Activated T-cell treated with anti-CD3 and anti-CD28 coated beads, Interleukin-2, amount 50 U/mL, for 4 hours (primary cell): ENCODE data around the gene FGD6. TPM values are rescaled to one million over a fixed set of nuclear protein-coding genes. Genes with fewer than 3 reads are reported as not detected.
"Not testable (repeated sequence)": the region's sequence is repeated elsewhere in the genome, so short reads cannot be mapped to it uniquely, and the experiment has no call there.

Experiments
- ATAC-seq, 2 donors: fragments of 200-7000 bp; cut with Tn5 transposase; one replicate each; pipeline ENCODE4 v1.10.0; 2021
- DNase-seq: peaks from one replicate; pipeline ENCODE4 v3.0.0-alpha.2; 2020
- H3K27me3 Mint-ChIP-seq: one replicate; pipeline ENCODE4 v1.8.0; 2021; ENCODE audit warnings: low read depth, mixed read lengths
- H3K36me3 Mint-ChIP-seq: one replicate; pipeline ENCODE4 v1.8.0; 2022; ENCODE audit warnings: mixed read lengths; ENCODE audit not compliant: insufficient read depth
- H3K4me1 Mint-ChIP-seq: one replicate; pipeline ENCODE4 v1.8.0; 2021; ENCODE audit warnings: low read depth, mixed read lengths
- H3K4me3 Mint-ChIP-seq: one replicate; pipeline ENCODE4 v1.8.0; 2021; ENCODE audit warnings: mild to moderate bottlenecking, moderate library complexity, mixed read lengths
- H3K9me3 Mint-ChIP-seq: one replicate; pipeline ENCODE4 v1.8.0; 2021; ENCODE audit warnings: mixed read lengths
- total RNA-seq, 3 donors: library from RNA; stranded (reverse); gene quantifications; one replicate each; pipeline ENCODE4 v1.2.1, GENCODE V29; 2021

Gene FGD6
- total RNA-seq, 3 donors from 2014 or later: 0.66 to 0.82 (median 0.81) TPM

GRCh38 chr12:95241761-95242506 is 24.7 kb upstream of the FGD6 start:
- DNase-seq: no peak
- Mint-ChIP-seq H3K36me3 (peaks cover 16% of the 10 kb centered on the region), H3K4me1 (peaks cover 31% of the 10 kb centered on the region), H3K27me3 (no peaks in the 10 kb centered on the region), H3K4me3 (no peak overlapping the region), H3K9me3 (no peaks in the 10 kb centered on the region)
- ATAC-seq: no peak

GRCh38 chr12:95241138-95241537 is 23.9 kb upstream of the FGD6 start:
- not testable (repeated sequence) for DNase-seq, ATAC-seq, H3K4me3 Mint-ChIP-seq, H3K27me3 Mint-ChIP-seq, H3K9me3 Mint-ChIP-seq
- Mint-ChIP-seq H3K4me1 (peaks cover 30% of the 10 kb centered on the region), H3K36me3 (peaks cover 18% of the 10 kb centered on the region)

GRCh38 chr12:95240556-95240955 is 23.3 kb upstream of the FGD6 start:
- peaks cover 26% of the 10 kb centered on the region for H3K4me1 Mint-ChIP-seq
- peaks cover 22% of the 10 kb centered on the region for H3K36me3 Mint-ChIP-seq
- no peaks in the 10 kb centered on the region for H3K27me3 Mint-ChIP-seq
- DNase-seq (no peak), ATAC-seq (no peak)
- H3K9me3 Mint-ChIP-seq: no peaks in the 10 kb centered on the region
- H3K4me3 Mint-ChIP-seq: no peak overlapping the region

- Mint-ChIP-seq H3K4me1 (peaks cover 24% of the 10 kb centered on the region), H3K36me3 (peaks cover 22% of the 10 kb centered on the region)
- H3K4me3 Mint-ChIP-seq, H3K27me3 Mint-ChIP-seq, H3K9me3 Mint-ChIP-seq, ATAC-seq, DNase-seq: not testable (repeated sequence)
These were observed 22.6 kb upstream of the FGD6 start for GRCh38 chr12:95239835-95240234.

- ATAC-seq (no peak), DNase-seq (no peak)
- no peak overlapping the region for H3K4me3 Mint-ChIP-seq
- H3K27me3 Mint-ChIP-seq: no peaks in the 10 kb centered on the region
- H3K36me3 Mint-ChIP-seq: peaks cover 20% of the 10 kb centered on the region
- H3K4me1 Mint-ChIP-seq: peaks cover 24% of the 10 kb centered on the region
- no peaks in the 10 kb centered on the region for H3K9me3 Mint-ChIP-seq
These were observed 21.9 kb upstream of the FGD6 start for GRCh38 chr12:95239216-95239615.

- ATAC-seq (no peak), DNase-seq (no peak)
- H3K9me3 Mint-ChIP-seq: no peaks in the 10 kb centered on the region
- H3K36me3 Mint-ChIP-seq: peaks cover 17% of the 10 kb centered on the region
- H3K4me3 Mint-ChIP-seq: no peak overlapping the region
- no peaks in the 10 kb centered on the region for H3K27me3 Mint-ChIP-seq
- H3K4me1 Mint-ChIP-seq: peaks cover 24% of the 10 kb centered on the region
These were observed 20.9 kb upstream of the FGD6 start for GRCh38 chr12:95238150-95238549.

- H3K36me3 Mint-ChIP-seq: peaks cover 17% of the 10 kb centered on the region
- no peak for DNase-seq
- H3K9me3 Mint-ChIP-seq: no peaks in the 10 kb centered on the region
- ATAC-seq: no peak
- no peaks in the 10 kb centered on the region for H3K27me3 Mint-ChIP-seq
- H3K4me3 Mint-ChIP-seq: no peak overlapping the region
- H3K4me1 Mint-ChIP-seq: peaks cover 25% of the 10 kb centered on the region
These were observed 20.0 kb upstream of the FGD6 start for GRCh38 chr12:95237315-95237714.

- not testable (repeated sequence) for DNase-seq, H3K4me3 Mint-ChIP-seq, H3K9me3 Mint-ChIP-seq, ATAC-seq, H3K27me3 Mint-ChIP-seq
- Mint-ChIP-seq H3K36me3 (peaks cover 19% of the 10 kb centered on the region), H3K4me1 (peaks cover 27% of the 10 kb centered on the region)
These were observed 18.4 kb upstream of the FGD6 start for GRCh38 chr12:95235621-95236020.

GRCh38 chr12:95234187-95234586 is 16.9 kb upstream of the FGD6 start:
- ATAC-seq, H3K27me3 Mint-ChIP-seq, H3K4me3 Mint-ChIP-seq, DNase-seq, H3K9me3 Mint-ChIP-seq: not testable (repeated sequence)
- Mint-ChIP-seq H3K36me3 (peaks cover 19% of the 10 kb centered on the region), H3K4me1 (peaks cover 23% of the 10 kb centered on the region)

- H3K4me3 Mint-ChIP-seq: no peak overlapping the region
- H3K27me3 Mint-ChIP-seq: no peaks in the 10 kb centered on the region
- peaks cover 10% of the 10 kb centered on the region for H3K36me3 Mint-ChIP-seq
- peaks cover 19% of the 10 kb centered on the region for H3K4me1 Mint-ChIP-seq
- ATAC-seq (no peak), DNase-seq (no peak)
- H3K9me3 Mint-ChIP-seq: no peaks in the 10 kb centered on the region
These were observed 13.9 kb upstream of the FGD6 start for GRCh38 chr12:95231190-95231589.

- no peaks in the 10 kb centered on the region for H3K27me3 Mint-ChIP-seq
- H3K4me1 Mint-ChIP-seq: peaks cover 21% of the 10 kb centered on the region
- peaks cover 4% of the 10 kb centered on the region for H3K36me3 Mint-ChIP-seq
- H3K9me3 Mint-ChIP-seq: no peaks in the 10 kb centered on the region
- H3K4me3 Mint-ChIP-seq: no peak overlapping the region
- no peak for ATAC-seq
- DNase-seq: no peak
These were observed 13.0 kb upstream of the FGD6 start for GRCh38 chr12:95230313-95230712.

- peaks cover 27% of the 10 kb centered on the region for H3K4me1 Mint-ChIP-seq
- no peak overlapping the region for H3K4me3 Mint-ChIP-seq
- ATAC-seq (no peak), DNase-seq (no peak)
- H3K27me3 Mint-ChIP-seq: no peaks in the 10 kb centered on the region
- no peaks in the 10 kb centered on the region for H3K9me3 Mint-ChIP-seq
- peaks cover 7% of the 10 kb centered on the region for H3K36me3 Mint-ChIP-seq
These were observed 12.4 kb upstream of the FGD6 start for GRCh38 chr12:95229636-95230035.

GRCh38 chr12:95228617-95229016 is 11.3 kb upstream of the FGD6 start:
- Mint-ChIP-seq H3K27me3 (no peaks in the 10 kb centered on the region), H3K4me1 (peaks cover 31% of the 10 kb centered on the region), H3K4me3 (no peak overlapping the region), H3K9me3 (no peaks in the 10 kb centered on the region), H3K36me3 (peaks cover 11% of the 10 kb centered on the region)
- ATAC-seq (no peak), DNase-seq (no peak)

- H3K4me3 Mint-ChIP-seq: no peak overlapping the region
- peaks cover 33% of the 10 kb centered on the region for H3K4me1 Mint-ChIP-seq
- peaks cover 11% of the 10 kb centered on the region for H3K36me3 Mint-ChIP-seq
- no peaks in the 10 kb centered on the region for H3K9me3 Mint-ChIP-seq
- no peak for DNase-seq
- ATAC-seq: no peak
- no peaks in the 10 kb centered on the region for H3K27me3 Mint-ChIP-seq
These were observed 10.6 kb upstream of the FGD6 start for GRCh38 chr12:95227818-95228356.

- Mint-ChIP-seq H3K27me3 (no peaks in the 10 kb centered on the region), H3K4me3 (no peak overlapping the region)
These were observed 8.5 kb upstream of the FGD6 start for GRCh38 chr12:95225645-95226212.

More at GRCh38 chr12:95225645-95226212, 8.5 kb upstream of the FGD6 start:
- peaks cover 10% of the 10 kb centered on the region for H3K36me3 Mint-ChIP-seq
- no peak for ATAC-seq
- peaks cover 41% of the 10 kb centered on the region for H3K4me1 Mint-ChIP-seq
- H3K9me3 Mint-ChIP-seq: no peaks in the 10 kb centered on the region
- no peak for DNase-seq
